Measurements from ENCODE around the gene TUBB. TPM values are rescaled to one million over a fixed set of nuclear protein-coding genes. Genes with fewer than 3 reads are reported as not detected.

TUBB gene
- total and polyA plus RNA-seq, 9 of the 15 experiments (the other 6 are each of a cell fraction or from before 2014, with no cell fraction given) = 971 to 2,870 (median 1,478) TPM

DNA sequence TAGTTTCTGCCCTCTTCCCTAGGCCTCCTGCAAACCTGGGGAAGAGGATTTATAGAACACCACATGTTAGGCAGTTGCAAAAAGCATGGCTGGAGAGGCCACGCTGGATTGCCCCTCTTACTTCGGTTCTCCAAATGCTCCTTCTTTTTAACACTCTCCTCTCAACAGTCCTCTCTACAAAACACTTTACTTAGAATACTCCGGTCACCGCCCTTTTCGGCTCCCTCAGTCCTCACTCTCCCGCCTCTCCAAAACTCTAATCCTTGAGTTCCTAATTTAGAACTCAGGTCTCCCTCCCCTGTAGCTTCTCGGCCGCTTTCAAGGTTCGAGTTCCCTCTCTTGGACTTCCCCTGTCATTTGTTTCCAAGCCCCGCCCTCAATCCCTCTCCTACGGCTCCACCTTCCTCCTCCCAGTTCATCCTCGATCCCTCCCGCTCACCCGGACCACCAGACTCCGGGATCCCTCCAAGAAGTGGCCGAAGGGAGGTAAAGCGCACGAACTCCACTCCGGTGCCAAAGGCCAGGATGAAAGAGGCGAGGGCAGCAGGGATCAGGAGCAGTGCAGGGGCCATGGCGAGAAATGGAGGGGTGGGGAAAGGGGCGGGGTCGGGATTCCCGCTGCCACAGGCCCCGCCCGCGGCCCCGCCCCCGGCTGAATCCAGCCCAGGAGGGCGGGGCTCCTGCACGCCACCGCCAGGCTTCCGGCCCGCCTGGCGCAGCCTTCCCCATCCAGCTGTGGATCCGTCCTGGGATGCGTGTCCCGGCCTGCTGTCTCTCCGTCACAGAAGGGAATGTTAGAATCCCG lies 29.5 kb upstream of the TUBB start, which contains the start of gene NRM (continued):
- TF ChIP-seq SNIP1 (IDR thresholded peaks at IDR 0.05; ENCODE audit: low read depth) (no peak), SIN3B (IDR thresholded peaks at IDR 0.05; ENCODE audit: low read depth) (no peak), POLR2B (IDR thresholded peaks at IDR 0.05; ENCODE audit: low read depth, partially characterized antibody) (no peak), ZNF778 (CRISPR knock-in tag; IDR thresholded peaks at IDR 0.05) (no peak), ZNF175 (CRISPR knock-in tag; IDR thresholded peaks at IDR 0.05; ENCODE audit: low read depth) (no peak), CHD1 (IDR thresholded peaks at IDR 0.05; ENCODE audit: low read length) (no peak), EGR1 (conservative IDR thresholded peaks at IDR 0.05) (0 out of 2 replicates have a peak, but pooled peaks have one; percentile 4), ZNF311 (CRISPR knock-in tag; IDR thresholded peaks at IDR 0.05) (no peak), RBM17 (IDR thresholded peaks at IDR 0.05; ENCODE audit: borderline replicate concordance, low read depth, low read length) (no peak), NFE2 (IDR thresholded peaks at IDR 0.05; ENCODE audit: low read depth) (no peak), TEAD1 (CRISPR knock-in tag; IDR thresholded peaks at IDR 0.05) (no peak), ZNF316 (IDR thresholded peaks at IDR 0.05) (no peak), RREB1 (CRISPR knock-in tag; IDR thresholded peaks at IDR 0.05) (no peak), TCF3 (CRISPR knock-in tag; IDR thresholded peaks at IDR 0.05) (no peak), KLF13 (tag; IDR thresholded peaks at IDR 0.05; ENCODE audit: borderline replicate concordance, low read depth) (peak; percentile 67; the same call in 1 of the 2 replicates), ZNF347 (CRISPR knock-in tag; IDR thresholded peaks at IDR 0.05; ENCODE audit: low read depth) (no peak)
- TF ChIP-seq, protein P1, sequence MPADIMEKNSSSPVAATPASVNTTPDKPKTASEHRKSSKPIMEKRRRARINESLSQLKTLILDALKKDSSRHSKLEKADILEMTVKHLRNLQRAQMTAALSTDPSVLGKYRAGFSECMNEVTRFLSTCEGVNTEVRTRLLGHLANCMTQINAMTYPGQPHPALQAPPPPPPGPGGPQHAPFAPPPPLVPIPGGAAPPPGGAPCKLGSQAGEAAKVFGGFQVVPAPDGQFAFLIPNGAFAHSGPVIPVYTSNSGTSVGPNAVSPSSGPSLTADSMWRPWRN (IDR thresholded peaks at IDR 0.05; ENCODE audit: low read depth) = no peak
- TF ChIP-seq, protein P2, sequence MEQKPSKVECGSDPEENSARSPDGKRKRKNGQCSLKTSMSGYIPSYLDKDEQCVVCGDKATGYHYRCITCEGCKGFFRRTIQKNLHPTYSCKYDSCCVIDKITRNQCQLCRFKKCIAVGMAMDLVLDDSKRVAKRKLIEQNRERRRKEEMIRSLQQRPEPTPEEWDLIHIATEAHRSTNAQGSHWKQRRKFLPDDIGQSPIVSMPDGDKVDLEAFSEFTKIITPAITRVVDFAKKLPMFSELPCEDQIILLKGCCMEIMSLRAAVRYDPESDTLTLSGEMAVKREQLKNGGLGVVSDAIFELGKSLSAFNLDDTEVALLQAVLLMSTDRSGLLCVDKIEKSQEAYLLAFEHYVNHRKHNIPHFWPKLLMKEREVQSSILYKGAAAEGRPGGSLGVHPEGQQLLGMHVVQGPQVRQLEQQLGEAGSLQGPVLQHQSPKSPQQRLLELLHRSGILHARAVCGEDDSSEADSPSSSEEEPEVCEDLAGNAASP (IDR thresholded peaks at IDR 0.05) = no peak
- TF ChIP-seq, protein P3, sequence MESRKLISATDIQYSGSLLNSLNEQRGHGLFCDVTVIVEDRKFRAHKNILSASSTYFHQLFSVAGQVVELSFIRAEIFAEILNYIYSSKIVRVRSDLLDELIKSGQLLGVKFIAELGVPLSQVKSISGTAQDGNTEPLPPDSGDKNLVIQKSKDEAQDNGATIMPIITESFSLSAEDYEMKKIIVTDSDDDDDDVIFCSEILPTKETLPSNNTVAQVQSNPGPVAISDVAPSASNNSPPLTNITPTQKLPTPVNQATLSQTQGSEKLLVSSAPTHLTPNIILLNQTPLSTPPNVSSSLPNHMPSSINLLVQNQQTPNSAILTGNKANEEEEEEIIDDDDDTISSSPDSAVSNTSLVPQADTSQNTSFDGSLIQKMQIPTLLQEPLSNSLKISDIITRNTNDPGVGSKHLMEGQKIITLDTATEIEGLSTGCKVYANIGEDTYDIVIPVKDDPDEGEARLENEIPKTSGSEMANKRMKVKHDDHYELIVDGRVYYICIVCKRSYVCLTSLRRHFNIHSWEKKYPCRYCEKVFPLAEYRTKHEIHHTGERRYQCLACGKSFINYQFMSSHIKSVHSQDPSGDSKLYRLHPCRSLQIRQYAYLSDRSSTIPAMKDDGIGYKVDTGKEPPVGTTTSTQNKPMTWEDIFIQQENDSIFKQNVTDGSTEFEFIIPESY (CRISPR knock-in tag; IDR thresholded peaks at IDR 0.05) = no peak

Measured in K562 (cell line).